Non-pigmented ciliary epithelial cell (primary cell): ENCODE measurements around the gene GNG7.
"Not testable (repeated sequence)": the region's sequence is repeated elsewhere in the genome, so short reads cannot be mapped to it uniquely, and the experiment has no call there.

Source experiments
- DNase-seq: peaks from one replicate; pipeline ENCODE4 v3.0.0-alpha.2; 2010; ENCODE audit warnings: low read depth

GNG7 gene

DNA sequence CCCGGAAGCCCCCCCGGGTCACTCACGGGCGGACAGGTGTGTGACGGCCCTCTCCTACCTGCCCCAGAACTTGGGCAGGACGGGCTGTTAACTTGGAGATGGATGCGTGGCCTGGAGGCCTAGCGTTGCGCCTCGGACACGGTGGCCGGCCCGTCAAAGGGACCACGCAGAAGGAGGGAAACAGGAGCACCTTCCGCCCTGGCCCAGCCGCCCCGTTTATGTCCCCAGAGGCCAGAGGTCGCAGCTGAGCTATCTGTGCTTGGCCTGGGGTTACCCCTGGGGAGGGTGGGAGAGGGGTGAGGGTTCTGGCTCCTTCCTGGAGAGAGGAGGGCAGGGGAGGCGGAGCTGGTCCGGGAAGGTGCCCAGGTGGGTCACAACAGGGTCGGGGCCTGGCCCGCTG is 190.9 kb downstream of the GNG7 start:
- no peak for DNase-seq

DNA sequence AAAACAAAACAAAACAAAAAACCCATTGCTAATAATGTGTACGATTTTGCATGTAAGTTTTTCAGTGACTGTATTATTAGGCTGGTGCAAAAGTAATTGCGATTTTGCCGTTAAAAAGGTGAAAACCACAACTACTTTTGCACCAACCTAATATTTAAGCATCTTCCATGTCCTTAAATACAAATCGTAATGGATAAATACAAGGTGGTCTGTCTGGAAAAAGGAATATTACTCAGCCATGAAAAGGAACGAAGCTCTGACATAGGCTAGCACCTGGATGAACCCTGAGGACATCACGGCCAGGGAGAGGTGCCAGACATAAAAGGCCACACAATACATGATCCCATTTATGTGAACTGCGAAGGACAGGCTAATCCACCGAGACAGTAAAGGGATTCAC is 193.4 kb downstream of the GNG7 start:
- DNase-seq: no peak

DNA sequence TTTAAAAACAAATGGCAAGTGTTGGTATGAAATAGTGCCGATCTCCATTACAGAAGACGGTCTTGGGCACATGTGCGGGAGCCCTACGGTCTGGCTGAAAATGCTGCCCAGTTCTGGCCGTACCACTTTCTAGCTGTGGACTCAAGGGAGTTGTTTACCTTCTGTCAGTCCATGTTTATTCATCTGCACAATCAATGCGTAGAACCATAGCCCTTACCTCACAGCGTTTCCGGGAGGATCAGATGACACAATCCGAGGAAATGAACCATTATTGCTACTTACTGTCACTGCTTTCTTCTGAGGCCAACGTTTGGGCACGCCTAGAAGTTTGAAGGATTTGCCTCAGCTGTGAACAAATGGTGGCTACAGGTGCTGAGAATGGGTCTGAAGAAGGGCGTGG is 195.4 kb downstream of the GNG7 start:
- DNase-seq: no peak

DNA sequence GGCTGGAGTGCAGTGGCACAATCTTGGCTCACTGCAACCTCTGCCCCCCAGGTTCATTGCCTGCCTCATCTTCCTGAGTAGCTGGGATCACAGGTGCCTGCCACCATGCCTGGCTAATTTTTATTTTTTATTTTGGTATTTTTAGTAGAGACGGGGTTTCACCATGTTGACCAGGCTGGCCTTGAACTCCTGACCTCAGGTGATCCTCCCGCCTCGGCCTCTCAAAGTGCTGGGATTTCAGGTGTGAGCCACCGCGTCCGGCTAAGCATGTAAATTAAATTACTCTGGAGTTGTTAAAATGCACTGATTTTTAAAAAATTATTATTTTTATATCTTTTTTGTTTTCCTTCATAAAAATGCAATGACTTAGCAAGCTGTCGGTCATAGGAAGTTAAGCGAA is 195.8 kb downstream of the GNG7 start:
- DNase-seq: not testable (repeated sequence)

DNA sequence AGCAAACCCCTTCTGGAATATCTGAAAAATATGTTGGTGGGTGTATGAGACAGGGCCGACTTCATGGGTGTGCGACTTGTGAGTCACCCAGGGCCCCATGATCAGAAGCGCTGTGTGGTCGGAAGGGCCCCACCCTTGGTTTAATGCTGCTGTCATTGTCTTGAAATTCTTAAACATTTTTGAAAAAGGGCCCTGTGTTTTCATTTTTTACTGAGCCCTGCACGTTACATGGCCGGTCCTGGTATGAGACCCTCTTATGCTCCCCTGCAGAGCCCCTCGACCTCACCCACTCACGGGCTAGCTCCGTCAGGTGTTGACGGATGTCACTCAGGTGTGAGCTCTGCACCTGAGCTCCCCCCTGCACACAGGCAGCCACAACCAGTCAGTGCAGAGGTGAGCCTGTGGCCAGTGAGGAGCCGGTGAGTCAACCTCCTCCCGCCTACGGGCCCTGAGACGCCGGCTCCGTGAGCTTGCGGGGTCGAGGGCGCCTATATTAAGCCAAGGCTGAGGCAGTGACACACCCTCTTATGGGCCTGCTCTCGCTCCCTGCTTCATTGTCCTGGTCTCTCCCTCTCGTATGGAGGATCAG is 198.9 kb downstream of the GNG7 start:
- DNase-seq: no peak

DNA sequence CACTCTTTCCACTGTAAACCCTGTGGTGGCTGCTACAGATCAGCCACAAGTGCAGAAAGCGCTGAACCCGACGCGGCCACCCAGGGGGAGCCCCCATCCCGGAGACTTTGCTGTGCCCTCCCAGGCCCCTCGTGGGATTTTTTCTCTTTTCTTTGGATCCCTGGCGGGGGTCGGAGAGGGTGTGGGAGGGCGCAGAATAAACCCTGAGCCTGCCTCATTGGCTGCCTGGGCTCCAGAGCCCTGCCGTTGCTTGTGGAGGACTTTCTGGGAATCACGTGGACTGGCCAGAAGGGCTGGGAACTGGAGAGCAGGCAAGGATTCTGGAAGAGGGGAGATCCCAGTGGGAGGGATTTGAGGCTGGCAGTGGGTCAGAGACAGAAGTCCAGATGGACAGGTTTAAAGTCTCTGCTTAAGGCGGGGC is 201.6 kb downstream of the GNG7 start:
- DNase-seq: no peak

DNA sequence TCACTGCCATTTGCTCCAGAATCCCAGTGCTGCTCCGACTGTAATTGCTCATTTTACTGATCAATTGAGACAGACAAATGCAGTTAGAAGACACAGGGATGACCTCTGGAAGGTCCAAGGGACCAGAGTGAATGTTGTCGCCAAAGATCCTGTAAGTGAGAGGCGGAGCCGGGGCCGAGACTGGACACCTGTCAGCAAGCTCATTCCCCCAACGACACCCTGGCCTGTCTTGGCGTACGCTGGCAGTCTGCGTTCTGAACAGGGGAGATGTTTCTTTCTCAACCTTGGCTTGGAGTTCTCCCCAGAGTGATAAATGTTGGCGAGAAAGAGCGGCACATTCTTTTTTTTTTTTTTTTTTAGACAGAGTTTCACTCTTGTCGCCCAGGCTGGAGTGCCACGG is 202.3 kb downstream of the GNG7 start:
- no peak for DNase-seq

DNA sequence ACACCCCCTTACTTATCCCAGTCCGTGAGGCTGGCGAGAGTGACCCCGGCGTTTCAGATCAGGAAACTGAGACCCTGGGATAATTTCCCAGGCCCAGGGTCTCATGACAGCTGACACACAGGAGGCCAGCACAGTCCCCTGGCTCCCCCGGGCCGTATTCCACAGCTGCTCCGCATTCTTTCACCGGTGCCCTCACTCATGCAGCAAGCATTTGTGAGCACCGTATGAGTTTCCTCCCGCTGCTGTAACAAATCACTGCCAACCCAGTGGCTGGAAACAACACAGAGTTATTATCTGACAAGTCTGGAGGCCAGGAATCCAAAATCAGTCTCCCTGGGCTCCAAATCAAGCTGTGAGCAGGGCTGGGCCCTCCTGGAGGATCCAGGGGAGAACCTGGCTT is 205.3 kb downstream of the GNG7 start:
- DNase-seq: no peak

DNA sequence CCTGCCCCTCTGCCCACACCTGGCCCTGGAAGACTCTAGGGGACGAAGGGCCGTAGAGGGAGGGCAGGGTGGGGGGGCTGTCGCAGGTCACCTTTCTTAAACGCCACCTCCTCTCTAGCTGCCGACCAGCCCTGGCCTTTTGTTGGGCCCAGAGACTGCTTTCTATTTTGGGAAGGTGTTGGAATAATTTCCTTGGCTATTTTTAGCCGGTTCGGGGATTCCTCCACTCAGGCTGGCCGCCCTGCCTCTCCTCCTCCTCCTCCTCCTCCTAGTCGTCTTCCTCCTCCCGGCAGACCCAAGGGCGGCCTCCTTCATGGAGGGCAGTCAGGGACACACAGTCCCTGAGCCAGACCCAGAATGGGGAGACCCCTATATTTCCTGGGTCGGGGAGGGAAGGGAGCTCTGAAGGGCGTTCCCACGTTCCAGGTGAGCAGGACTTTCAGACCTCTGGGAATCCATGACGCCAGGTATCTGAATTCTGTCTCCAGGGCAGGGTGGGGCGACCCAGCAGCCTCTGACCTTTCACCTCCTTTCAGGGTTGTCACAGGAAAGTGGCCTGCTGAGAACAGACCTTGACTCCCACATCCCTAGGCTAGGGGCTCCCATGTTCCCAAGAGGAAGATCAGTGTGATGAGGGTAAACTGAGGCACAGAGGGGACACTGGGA is 206.7 kb downstream of the GNG7 start:
- no peak for DNase-seq

DNA sequence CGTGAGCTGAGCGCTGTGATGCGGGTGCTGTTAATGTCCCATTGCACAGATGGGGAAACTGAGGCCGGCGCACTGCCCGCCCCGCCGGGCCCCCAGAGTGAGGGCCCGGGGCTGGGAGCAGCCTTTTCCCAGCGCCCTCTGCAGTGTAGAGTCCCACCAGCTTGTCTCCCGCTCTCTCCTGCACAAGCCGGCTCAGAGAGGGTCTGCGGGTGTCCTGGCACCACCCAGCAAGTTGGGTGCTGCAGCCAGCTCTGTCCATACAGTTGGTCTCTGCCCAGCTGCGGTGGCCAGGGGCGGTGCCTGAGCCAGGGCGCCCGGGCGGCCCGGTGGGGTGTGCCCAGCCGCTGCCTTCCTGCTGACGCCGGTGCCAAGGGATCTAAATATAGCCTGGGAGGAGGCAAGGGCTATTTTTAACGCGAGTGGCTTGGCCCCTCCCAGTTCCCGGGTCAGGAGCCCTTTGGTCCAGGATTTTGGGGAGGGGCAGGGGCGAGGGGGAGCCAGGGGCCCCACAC is 207.3 kb downstream of the GNG7 start:
- no peak for DNase-seq

DNA sequence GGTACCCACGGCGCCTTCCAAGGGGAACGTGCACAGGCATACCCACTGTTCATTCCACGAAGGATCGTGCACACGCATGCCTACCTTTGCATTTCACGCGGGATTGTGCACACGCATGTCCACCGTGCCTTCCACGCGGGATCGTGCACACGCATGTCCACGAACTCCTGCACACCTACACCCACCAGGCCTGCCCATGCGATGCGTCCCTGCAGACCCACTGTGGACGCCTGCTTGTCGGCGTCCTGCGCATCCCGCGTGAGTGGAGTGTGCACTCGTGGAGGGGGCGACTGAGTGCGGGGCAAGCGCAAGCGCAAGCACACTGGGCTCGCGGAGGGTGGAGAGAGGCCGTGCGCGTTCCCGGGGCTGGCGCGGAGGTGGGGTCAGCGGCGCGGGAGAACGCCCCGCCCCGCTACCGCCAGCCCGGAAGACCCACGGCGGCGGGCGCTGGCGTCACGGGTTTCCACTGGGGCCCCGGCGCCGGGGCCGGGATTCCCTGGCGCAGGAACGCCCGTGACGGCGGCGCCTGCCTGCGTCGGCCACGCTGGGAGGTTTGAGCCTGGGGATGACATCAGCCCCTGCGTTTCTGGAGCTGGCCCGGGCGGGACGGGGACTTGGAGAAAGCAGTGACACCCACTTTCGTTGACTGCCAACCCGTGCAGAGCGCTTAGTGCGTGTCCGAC is 207.9 kb downstream of the GNG7 start:
- DNase-seq: no peak

DNA sequence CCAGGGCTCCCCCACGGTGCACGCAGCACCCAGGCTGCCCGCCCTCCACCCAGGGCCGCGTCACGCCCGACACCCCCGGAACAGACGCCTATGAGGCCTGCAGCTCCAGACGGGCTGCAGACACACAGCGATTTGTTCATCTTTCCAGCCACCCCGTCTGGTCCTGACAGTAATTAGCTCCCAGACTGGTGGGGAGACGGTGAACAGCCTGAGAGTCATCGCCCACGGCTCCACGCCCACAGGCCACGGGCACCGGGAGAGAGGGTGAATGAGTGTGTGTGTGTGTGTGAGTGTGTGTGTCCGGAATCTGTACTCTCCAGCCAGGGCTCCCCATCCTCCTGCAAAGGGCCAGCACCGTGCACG is 208.4 kb downstream of the GNG7 start:
- no peak for DNase-seq

DNA sequence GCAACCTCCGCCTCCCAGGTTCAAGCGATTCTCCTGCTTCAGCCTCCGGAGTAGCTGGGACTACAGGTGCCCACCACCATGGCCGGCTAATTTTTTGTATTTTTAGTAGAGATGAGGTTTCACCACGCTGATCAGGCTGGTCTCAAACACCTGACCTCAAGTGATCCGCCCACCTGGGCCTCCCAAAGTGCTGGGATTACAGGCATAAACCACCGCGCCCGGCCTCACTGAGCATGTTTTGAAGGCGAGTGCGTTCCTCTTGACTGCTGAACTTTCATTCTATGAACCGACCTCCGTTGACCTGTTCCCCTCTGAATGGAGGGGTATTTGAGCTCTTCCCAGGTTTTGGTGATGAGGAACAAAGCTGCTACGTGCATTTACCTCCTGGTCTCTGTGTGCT is 209.0 kb downstream of the GNG7 start:
- not testable (repeated sequence) for DNase-seq

DNA sequence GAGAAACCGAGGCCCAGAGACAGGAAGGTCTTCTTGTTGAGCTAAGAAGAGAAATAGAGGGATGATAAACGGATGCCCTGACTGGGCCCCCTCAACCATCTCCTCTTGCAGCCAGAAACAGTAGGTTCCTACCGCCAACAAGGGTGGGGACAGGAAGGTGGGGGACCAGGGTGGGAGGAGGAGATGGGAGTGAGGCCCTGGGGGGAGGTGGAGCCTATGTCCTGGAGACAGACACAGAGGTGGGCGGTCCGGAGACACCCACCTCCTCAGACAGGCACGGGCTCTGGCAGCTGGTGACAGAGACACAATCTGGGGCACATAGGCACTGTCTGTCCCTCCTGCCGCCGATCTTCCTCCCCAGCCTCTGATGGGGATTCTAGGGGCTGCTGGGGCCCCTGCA is 209.6 kb downstream of the GNG7 start:
- no peak for DNase-seq

DNA sequence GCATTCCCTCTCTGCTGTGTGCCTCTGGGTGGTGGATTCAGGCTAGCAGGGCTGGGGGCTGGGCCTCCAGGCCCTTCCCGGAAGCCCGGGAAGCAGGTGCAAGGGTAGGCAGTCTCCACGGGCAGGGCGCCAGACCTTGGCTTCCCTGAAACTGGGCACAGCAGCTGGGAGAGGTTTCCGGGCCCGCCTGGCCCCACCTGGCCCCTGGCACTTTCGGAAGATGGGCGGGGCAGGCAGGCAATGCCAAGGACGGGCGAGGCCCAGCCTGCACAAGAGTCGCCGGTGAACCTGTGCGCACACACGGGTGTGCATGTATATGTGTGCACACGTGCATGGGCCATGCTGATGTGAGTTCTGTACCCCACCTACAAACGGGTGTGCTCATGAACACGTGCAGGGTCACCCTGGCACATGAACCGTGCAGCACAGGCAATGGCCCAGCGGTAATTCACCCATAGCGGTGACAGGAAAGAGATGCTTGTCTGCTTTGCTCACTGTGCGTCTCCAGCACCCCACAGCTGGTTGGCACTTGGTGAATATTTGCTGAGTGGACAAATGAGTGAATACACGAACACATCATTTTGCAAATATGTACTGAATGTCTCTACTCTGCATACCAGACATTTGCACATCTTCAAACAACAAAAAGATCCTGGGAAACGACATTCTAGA is 211.2 kb downstream of the GNG7 start:
- DNase-seq: peak; percentile 89

DNA sequence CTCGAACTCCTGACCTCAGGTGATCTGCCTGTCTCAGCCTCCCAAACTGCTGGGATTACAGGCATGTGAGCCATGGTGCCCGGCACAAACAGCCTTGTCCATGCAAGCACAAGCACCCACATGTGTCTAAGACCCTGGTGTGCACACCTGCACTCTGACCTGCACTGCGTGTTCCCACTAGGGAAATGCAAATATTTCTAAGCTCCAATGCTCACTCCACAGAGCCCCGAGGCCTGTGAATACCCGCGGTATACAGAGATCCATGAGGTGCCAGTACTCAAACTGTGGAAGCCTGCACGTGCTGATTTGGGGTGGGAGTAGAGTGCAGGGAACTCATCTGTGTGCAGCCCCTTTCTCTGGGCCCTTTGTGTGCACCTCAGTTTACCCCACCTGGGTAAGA is 211.8 kb downstream of the GNG7 start:
- no peak for DNase-seq

DNA sequence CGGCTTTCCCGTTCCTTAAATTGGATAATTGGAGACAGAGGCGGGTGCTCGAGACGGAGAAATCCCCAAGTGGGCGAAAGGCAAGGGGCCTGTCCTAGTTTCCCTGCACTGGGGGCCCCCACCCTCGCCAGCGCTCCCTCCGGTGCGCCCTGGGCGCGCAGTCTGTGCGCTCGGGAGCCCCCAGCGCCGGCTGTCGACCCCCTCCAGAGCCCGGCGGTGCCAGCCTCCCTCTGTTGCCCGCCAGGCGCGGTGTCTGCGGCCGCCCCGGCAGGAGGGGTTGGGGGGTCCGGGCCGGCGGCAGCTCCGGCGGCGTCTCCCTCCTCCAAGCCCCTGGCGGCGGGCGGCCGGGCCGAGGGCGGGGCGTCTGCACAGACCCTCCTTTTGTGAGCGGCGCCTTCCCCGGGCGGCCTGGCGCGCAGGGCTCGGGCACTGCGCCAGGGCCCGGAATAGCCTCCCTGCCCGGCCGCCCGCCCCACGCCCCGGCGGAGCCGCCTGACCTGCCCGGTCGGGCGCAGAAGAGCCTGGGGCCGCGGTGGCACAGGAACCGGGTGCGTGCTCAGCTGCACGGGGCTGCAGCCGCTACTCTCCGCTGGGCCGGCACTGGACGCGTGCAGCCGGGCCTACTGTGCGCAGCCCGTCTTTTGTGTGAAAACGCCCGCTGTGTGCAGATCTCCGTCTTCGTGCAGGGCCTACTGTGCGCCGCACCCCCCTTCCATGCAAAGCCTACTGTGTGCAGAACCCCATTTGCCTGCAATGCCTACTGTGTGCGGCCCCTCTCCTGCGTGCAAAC is 213.4 kb downstream of the GNG7 start:
- no peak for DNase-seq

DNA sequence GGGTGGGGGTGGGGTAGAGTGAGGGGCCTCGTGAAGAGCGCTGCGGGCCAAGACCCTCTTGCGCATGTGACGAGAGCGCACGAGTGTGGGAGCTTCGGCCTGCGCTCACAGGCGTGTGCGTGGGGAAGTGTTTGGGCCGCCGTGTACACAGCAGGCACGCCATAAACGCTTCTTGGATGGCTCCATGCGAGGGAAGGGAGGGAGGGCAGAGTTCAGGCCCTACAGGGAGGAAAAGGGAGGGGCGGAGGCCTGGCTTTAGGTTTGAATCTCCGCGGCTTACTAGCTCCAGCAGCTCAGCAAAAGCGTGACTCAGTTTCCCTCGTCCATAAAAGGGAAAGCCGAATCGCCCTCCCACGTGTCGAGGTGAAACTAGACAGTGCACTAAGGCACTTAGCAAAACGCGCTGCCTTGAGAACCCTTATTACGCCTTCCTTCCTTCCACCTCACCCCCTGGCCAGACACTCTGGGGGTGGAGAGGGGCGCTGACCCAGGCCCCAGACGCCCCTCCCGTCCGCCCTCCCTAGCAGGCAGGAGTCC is 214.0 kb downstream of the GNG7 start:
- DNase-seq: no peak

DNA sequence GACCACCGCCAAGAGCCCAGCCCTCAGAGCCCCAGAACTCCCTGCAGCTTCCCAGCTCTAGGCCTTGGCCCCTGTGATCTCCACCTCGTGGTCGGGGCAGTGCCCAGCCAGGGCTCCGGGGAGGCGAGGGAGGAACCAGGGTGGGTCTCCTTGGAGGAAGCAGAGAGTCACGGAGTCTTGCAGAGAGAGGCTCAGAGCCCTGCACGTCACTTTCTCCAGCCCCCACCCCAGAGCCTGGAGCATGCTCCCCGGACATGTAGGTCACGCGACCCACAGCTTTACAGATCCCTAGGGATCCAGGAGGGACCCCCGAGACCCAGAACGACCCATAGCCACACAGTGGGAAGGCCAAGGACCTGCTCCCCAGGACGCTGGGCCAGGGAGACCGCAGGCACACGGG is 214.7 kb downstream of the GNG7 start:
- no peak for DNase-seq

DNA sequence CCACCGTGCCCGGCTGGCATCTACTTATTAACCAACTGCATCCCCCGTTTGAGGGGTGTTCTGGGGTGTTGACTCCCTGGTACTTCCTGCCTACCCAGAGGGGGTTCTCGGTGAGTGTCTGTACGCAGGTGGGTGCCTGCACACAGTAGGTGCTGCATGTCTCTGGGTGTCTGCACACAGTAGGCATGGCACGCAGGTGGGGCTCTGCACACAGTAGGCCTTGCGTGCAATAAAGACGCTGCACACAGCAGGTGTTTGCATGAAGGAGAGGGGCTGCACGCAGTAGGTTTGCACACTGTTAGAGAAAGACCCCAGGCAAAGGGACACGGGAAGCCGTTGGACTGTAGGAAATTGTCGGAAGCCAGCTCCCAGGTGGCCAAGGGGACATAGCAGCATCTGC is 215.4 kb downstream of the GNG7 start:
- no peak for DNase-seq

DNA sequence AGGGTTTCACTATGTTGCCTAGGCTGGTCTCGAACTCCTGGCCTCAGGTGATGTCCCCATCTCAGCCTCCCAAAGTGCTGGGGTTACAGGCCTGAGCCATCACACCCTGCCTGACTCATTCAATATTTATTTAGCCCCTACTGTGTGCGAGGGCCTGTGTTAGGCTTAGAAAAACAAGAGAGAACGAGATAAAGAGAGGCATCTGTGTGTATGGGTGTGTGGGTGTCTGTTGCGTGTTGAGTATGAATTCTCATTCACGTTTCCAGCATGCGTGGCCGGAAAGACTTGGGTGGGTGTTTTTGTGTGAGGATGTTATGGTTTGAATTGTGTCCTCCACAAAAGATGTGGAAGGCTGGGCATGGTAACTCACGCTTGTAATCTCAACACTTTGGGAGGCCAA is 217.1 kb downstream of the GNG7 start:
- no peak for DNase-seq
